NCI-H460 (cell line): ENCODE measurements around the gene FAM124A. TPM values are rescaled to one million over a fixed set of nuclear protein-coding genes. Genes with fewer than 3 reads are reported as not detected.

ENCODE experiments used
- DNase-seq: peaks from one replicate; pipeline ENCODE4 v3.0.0-alpha.2; 2016; ENCODE audit warnings: low read depth; ENCODE audit errors: extremely low read depth
- small RNA-seq, 2 experiments: library from RNA; depleted of rRNA; stranded (forward); fragments of <200 nt; gene quantifications; one replicate each; pipeline ENCODE3, GENCODE V24; 2014
- total RNA-seq: library from RNA; depleted of rRNA; stranded (reverse); fragments of >200 nt; shearing (Covaris generic); gene quantifications from 2 replicates; pipeline ENCODE4 v1.2.3, GENCODE V29; 2014; rRNA removed

FAM124A gene
- total RNA-seq, 1 experiment from 2014 or later = 1.7 TPM

GRCh38 chr13:51331354-51331861, 109.2 kb downstream of the FAM124A start:
- DNase-seq = no peak

- no peak for DNase-seq
Measured at GRCh38 chr13:51332566-51333361, 110.6 kb downstream of the FAM124A start.

GRCh38 chr13:51333421-51333820, 111.2 kb downstream of the FAM124A start:
- no peak for DNase-seq

- no peak for DNase-seq
Measured at GRCh38 chr13:51333826-51334225, 111.6 kb downstream of the FAM124A start.

Small RNA genes within 50 kb of the gene (small RNA-seq; reads per million reads assigned to genes)
- gene PRELID3BP2 = 0 reads per million in 2 experiments

Other genes starting within 250 kb of the FAM124A start
- gene C13orf42, start 111.1 kb upstream of the FAM124A start, total RNA-seq = 0.12 and 0.49 TPM in 2 replicates
- gene SERPINE3, start 117.3 kb downstream of the FAM124A start, total RNA-seq = not detected in 2 replicates
- 73.3 and 75.1 TPM in 2 replicates for gene INTS6, start 230.6 kb downstream of the FAM124A start, total RNA-seq